ENCODE data around the gene PHF20. TPM values are rescaled to one million over a fixed set of nuclear protein-coding genes. Genes with fewer than 3 reads are reported as not detected.

PHF20 gene
- total and polyA plus RNA-seq, 2 of the 13 experiments (the other 11 are each of a cell fraction or from before 2014, with no cell fraction given): 22.8 to 34.1 TPM

DNA sequence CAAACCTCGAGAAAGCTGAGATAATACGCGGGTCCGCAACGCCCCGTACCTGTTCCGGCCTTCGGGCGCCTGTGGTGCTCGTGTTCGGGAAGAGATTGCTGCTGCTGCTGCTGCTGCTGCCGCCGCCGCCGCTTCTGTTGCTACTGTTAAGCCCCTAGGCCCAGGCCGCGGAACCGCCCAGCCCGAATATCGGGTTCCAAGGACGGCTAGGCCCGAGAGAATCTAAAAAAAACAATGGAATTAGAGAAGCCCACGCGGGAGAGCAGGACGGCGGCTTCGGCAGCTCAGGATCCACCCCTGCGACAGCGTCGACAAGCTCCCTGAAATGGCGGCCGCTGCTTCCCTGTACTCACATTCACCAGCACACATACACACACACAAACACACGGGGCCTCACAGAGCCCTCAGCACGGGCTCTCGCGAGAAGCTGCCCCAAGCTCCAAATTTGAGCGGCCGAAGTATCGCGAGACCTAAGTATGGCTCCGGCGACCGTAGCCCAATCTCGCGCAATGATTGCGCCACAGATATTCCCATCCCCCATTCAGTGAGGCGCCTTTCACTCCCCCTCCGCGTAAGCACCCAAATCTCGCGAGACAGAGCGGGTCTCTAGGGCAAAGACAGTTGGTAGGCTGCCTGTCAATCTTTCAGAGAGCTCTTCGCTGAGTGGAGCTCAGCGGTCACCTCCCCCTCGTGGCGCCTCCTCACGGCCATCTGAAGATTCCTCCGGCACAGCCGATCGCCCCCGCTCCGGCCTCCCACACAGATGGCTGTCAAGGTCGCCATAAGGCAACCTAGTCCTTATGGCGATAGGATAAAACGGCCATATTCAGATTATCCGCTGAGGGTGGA is 29.7 kb upstream of the PHF20 start, which contains the start of gene RBM39 (continued):
- TF ChIP-seq ATRX (CRISPR knock-in tag; IDR thresholded peaks at IDR 0.05; ENCODE audit: borderline replicate concordance): peak; percentile 92; the same call in 1 of the 2 replicates
- no peak; a peak in 2 of 4 replicates for TF ChIP-seq NR2F1 (CRISPR knock-in tag; IDR thresholded peaks at IDR 0.05)
- no peak for TF ChIP-seq SSRP1 (CRISPR knock-in tag; IDR thresholded peaks at IDR 0.05)
- TF ChIP-seq ZNF333 (CRISPR knock-in tag; IDR thresholded peaks at IDR 0.05; ENCODE audit: borderline replicate concordance): peak; percentile 58; the same call in 1 of the 2 replicates
- 0 out of 4 replicates have a peak, but pooled peaks of 1 of the 2 experiments have one; percentile 0 for TF ChIP-seq MAFK (conservative IDR thresholded peaks at IDR 0.05 in 1 of 2, IDR thresholded peaks at IDR 0.05 in 1 of 2; ENCODE audit: low read length in 2 of 2)
- peak; percentile 97 for TF ChIP-seq ZIK1 (CRISPR knock-in tag; IDR thresholded peaks at IDR 0.05; ENCODE audit: borderline replicate concordance, low read depth)
- TF ChIP-seq, protein P1, sequence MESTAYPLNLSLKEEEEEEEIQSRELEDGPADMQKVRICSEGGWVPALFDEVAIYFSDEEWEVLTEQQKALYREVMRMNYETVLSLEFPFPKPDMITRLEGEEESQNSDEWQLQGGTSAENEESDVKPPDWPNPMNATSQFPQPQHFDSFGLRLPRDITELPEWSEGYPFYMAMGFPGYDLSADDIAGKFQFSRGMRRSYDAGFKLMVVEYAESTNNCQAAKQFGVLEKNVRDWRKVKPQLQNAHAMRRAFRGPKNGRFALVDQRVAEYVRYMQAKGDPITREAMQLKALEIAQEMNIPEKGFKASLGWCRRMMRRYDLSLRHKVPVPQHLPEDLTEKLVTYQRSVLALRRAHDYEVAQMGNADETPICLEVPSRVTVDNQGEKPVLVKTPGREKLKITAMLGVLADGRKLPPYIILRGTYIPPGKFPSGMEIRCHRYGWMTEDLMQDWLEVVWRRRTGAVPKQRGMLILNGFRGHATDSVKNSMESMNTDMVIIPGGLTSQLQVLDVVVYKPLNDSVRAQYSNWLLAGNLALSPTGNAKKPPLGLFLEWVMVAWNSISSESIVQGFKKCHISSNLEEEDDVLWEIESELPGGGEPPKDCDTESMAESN (CRISPR knock-in tag; conservative IDR thresholded peaks at IDR 0.05): peak; percentile 96
- TF ChIP-seq GMEB2 (CRISPR knock-in tag; IDR thresholded peaks at IDR 0.05; ENCODE audit: low read depth): peak; percentile 83
- peak; percentile 88 for TF ChIP-seq TSC22D2 (CRISPR knock-in tag; IDR thresholded peaks at IDR 0.05; ENCODE audit: borderline replicate concordance)
- no peak for TF ChIP-seq SOX6 (IDR thresholded peaks at IDR 0.05)
- peak; percentile 91 for TF ChIP-seq SOX6 (CRISPR knock-in tag; IDR thresholded peaks at IDR 0.05)
- TF ChIP-seq ZNF276 (CRISPR knock-in tag; IDR thresholded peaks at IDR 0.05; ENCODE audit: low read depth): peak; percentile 94
- TF ChIP-seq ZNF792 (CRISPR knock-in tag; IDR thresholded peaks at IDR 0.05): peak; percentile 98
- peak; percentile 93; the same call in 1 of the 2 replicates for TF ChIP-seq ZNF468 (CRISPR knock-in tag; IDR thresholded peaks at IDR 0.05)
- TF ChIP-seq TARDBP (CRISPR knock-in tag; IDR thresholded peaks at IDR 0.05): peak; percentile 100
- peak; percentile 97 for TF ChIP-seq CREM (IDR thresholded peaks at IDR 0.05)
- peak; percentile 14; the same call in 1 of the 2 replicates for TF ChIP-seq CREM (CRISPR knock-in tag; IDR thresholded peaks at IDR 0.05)
- TF ChIP-seq BRD4 (CRISPR knock-in tag; IDR thresholded peaks at IDR 0.05): peak; percentile 100
- TF ChIP-seq ZNF749 (CRISPR knock-in tag; IDR thresholded peaks at IDR 0.05; ENCODE audit: borderline replicate concordance): peak; percentile 79; the same call in 1 of the 2 replicates
- TF ChIP-seq ZNF788 (CRISPR knock-in tag; IDR thresholded peaks at IDR 0.05; ENCODE audit: borderline replicate concordance): peak; percentile 99
- TF ChIP-seq RFX1 (IDR thresholded peaks at IDR 0.05): no peak; the same call in 1 of the 2 replicates
- no peak for TF ChIP-seq CENPX (CRISPR knock-in tag; IDR thresholded peaks at IDR 0.05)
- TF ChIP-seq, protein P2, sequence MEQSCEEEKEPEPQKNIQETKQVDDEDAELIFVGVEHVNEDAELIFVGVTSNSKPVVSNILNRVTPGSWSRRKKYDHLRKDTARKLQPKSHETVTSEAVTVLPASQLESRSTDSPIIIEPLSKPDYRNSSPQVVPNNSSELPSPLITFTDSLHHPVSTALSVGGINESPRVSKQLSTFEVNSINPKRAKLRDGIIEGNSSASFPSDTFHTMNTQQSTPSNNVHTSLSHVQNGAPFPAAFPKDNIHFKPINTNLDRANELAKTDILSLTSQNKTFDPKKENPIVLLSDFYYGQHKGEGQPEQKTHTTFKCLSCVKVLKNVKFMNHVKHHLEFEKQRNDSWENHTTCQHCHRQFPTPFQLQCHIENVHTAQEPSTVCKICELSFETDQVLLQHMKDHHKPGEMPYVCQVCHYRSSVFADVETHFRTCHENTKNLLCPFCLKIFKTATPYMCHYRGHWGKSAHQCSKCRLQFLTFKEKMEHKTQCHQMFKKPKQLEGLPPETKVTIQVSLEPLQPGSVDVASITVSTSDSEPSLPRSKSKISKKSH (CRISPR knock-in tag; IDR thresholded peaks at IDR 0.05; ENCODE audit: borderline replicate concordance): peak; percentile 95; the same call in 1 of the 2 replicates
